NCI-H748 (cell line): Measurements from ENCODE around the gene ZNF484.
"Not testable (repeated sequence)": the region's sequence is repeated elsewhere in the genome, so short reads cannot be mapped to it uniquely, and the experiment has no call there.

ENCODE experiments used
- DNase-seq: peaks from one replicate; lab custom pipeline; 2025; ENCODE audit not compliant: unreplicated experiment; lab: John Stamatoyannopoulos, UW

The ZNF484 gene

DNA sequence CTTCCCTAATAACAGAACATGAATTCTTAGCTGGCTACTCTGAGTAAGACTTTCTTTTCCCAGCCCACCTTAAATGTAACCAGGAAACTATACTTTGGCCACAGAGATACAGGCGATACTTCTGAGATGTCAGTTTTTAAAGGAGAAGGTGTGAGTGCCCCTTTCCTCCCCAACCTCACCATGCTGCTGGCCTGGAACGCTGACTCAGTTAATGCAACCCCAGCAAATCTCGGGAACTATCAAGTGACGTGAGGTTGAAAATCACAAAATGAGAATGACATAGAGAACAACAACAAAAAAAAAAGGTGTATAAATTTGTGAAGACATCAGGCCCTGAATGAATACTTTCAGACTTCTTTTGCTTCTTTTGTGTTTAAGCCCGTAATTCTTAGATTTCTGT lies 13.7 kb downstream of the ZNF484 start:
- DNase-seq, result no peak

DNA sequence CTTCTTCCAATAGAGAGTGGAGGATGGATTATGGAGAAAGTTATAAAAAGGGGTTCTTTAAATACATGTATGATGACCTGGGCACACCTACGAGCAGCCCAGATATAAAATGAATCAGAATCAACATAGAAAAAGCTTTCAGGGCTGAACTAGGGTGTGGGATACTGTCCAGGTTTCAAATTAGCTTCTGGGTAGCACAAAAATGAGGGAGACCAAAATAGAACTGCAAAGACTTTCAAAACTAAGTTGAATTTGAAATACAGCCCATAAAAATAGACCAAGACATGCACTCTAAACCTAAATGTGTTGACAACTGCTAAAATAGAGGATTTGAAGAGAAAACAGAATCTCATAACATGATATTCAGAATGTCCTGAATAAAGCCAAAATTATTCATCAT lies 17.0 kb downstream of the ZNF484 start:
- DNase-seq, result no peak

DNA sequence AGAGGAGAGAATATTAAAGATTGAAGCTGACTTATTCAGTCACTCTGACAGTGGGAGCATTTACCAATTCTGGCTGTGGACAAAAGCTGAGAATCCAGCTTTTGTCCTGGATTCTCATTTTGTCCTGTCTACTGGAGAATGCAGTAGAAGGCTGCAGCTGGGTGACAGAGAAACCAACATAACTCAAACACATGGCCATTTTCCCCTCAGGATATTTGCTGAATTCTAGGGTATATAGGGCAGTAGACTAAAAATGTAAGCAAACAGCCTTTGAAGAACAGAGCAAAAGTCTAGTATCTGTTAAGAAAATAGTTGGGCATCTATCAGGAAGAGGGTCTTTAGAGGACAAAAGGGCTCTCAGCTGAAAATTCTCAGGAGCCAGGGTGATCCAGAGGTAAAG lies 20.6 kb downstream of the ZNF484 start:
- DNase-seq, result no peak

DNA sequence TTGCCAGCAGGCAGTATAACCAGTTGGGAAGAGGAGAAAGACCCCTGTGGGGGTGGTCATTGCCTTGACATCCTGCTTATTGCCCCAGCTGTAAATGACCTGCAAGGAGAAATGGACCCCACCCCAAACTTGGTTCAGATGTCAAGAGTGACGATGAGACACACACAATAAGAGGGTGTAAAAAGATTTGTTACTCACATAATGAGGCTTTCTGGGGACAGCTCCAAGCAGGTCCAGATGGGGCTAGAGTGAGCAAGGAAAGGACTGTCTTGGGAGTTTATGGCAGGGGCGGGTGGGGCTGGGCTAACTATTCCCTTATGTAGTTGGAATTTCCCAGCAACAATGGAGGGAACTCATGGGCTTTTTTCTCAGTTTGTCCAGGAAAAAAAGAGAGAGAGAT lies 24.1 kb downstream of the ZNF484 start:
- no peak for DNase-seq

DNA sequence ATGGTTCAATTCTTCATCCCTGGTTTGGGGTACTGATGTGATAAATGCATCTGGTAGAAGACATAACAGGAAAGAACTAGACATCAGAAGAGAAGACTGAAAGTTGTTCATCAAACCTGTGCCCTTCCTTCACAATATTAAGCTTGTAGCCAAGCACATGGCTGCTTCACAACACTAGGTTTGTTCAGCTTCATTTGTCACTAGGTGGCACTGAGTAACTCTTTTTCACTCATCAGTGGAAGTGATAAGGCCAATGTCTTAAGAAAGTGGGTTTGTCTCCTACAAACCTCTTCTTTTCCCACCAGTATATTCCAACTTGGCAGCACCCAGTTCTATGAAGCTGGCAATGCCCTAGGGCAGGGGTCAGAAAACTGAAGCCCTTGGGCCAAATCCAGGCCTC lies 26.9 kb downstream of the ZNF484 start:
- DNase-seq, result no peak

DNA sequence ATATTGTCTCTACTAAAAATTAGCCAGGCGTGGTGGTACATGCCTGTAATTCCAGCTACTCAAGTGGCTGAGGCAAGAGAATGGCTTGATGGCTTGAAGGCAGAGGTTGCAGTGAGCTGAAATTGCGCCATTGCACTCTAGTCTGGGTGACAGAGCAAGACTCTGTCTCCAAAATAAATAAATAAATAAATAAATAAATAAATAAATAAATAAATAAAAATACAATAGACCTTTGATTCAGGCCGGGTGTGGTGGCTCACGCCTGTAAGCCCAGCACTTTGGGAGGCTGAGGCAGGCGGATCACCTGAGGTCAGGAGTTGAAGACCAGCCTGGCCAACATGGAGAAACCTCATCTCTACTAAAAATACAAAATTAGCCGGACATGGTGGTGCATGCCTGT lies 29.1 kb downstream of the ZNF484 start:
- DNase-seq, result not testable (repeated sequence)

DNA sequence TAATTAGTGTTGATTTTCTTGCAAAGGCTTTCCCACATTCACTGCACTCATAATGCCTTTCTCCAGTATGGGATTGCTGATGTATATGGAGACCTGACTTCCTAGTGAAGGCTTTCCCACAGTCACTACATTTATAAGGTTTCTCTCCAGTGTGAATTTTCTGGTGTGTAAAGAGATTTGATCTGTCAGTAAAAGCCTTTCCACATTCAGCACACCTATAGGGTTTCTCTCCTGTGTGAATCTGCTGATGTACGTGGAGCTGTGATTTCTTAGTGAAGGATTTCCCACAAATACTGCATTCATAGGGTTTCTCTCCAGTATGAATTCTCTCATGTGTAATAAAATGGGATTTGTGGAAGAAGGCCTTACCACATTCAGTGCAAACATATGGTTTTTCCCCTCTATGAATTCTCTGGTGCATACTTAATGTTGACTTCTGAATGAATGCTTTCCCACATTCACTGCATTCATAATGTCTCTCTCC lies 31.1 kb downstream of the ZNF484 start:
- DNase-seq, result no peak

DNA sequence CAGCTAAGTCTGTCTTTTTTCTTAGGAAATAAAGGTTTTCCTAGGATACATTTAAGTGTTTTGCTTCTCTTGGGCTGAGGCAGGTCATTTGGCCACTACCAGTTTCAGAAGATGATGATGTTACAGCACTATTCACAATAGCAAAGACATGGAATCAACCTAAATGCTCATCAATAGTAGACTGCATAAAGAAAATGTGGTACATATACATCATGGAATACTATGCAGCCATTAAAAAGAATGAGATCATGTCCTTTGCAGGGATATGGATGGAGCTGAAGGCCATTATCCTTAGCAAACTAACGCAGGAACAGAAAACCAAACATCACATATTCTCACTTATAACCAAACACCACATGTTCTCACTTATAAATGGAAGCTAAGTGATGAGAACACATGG lies 39.4 kb downstream of the ZNF484 start:
- DNase-seq, result not testable (repeated sequence)

DNA sequence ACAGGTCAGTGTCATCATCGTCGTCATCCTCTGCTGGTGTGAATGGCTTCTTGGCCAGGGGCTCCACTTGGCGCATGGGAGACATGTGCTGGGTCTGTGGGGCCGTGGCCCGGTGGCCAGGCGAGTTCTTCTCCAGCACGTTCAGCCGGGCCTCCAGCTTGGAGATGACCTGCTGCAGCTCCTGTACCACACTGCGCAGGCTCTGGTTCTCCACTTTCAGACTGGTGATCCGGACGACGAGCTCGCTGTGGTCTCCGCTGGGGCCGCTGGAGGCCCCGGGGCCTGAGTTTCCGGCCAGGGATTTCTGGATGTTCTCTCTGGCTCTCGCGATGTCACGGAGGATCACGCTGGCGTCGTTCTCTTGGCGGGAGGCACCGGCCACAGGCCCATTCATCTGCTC lies 40.6 kb downstream of the ZNF484 start:
- DNase-seq, result no peak

DNA sequence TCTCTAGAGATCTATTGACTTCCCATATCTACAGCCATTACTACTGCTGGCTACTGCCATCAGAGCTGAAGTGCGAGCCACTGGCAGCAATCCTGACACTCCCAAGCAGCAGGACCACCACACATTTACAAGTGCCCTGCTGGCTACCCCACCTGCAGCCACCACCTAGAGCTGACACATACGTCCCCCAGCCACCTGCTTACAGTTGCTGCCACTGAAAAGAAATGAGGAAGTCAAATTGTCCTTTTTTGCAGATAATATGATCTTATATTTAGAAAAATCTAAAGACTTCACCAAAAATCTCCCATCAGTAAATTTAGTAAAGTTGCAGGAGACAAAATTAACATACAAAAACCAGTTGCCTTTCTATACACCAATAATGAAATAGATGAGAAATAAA lies 48.4 kb downstream of the ZNF484 start:
- no peak for DNase-seq

DNA sequence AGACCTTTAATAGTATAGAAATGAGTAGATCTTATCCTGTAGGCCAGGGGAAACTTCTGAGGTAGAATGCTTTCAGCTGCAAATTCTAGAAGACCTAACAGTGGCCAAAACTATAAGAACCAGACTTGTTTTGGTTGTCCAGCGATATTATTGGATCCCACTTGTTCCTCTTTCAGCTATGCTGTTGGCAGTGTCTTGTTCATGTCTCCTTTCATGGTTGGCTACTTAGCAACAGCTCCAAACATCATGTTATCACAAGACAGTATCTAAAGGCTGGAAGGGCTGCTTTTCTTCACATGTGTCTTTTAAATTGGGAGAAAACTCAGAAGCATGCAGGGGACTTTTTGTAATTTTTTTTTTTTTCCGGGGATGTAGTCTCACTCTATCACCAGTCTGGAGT lies 52.8 kb downstream of the ZNF484 start:
- not testable (repeated sequence) for DNase-seq

DNA sequence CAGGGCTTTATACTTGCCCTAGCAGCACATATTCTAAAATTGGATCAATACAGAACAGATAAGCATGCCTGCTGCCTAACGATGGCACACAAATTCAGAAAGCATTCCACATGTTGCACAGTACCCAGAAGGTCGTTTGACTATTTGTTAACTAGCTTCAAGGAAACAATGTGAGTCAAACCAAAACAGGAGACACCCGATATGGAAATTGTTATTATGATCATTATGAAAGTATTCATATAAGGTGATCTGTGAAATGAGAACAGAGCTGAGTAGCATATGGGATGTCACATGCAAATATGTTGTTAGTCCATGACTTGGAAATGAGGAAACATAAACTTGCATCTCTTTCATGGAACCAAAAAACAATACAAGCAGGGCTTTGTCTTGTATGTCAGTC lies 56.9 kb downstream of the ZNF484 start:
- no peak for DNase-seq

DNA sequence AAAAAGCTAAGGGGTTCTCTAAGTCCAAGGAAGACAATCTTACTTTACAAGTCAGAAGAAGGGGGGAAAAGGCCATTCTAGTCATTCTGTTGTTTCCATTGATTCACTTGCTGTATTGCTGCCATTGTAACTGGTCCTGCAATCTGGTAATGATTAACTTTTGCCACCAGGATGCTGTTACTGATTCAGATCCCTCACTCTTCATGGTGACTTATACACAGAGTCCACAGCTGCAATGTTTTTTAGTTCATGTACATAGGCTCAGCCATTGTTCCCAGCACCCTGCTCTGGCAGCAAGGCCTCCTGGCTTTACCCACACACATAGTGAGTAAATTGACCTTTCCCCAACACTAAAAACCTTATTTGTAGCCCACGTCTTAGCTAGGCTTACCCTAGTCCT lies 57.9 kb downstream of the ZNF484 start:
- not testable (repeated sequence) for DNase-seq

DNA sequence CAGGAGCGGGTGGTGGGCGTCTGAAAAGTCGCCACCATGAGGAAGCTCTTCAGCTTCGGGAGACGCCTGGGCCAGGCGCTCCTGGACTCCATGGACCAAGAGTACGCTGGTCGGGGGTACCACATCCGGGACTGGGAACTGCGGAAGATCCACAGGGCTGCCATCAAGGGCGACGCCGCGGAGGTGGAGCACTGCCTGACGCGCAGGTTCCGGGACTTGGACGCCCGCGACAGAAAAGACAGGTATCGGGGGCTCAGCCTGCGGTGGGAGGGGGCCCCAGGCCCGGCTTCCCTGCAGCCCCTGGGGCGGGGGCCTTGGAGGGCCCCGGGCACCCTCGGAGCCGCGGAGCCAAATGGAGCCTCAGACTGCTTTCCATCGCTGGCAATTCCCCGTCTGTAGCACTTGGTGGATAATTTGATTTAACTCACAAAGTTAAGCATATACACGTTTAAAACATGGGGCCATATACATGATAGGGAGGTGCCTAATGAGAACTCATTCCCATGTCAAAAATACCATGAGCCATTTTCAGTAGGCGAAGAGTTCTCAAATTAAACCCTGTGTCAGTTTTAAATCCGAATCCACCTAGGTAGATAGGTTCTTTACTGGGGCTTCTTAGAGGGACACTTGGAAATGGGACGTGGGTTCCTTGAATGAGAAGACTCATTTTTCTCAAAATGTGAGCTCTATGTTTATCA lies 68.1 kb downstream of the ZNF484 start:
- peak; percentile 58 for DNase-seq

DNA sequence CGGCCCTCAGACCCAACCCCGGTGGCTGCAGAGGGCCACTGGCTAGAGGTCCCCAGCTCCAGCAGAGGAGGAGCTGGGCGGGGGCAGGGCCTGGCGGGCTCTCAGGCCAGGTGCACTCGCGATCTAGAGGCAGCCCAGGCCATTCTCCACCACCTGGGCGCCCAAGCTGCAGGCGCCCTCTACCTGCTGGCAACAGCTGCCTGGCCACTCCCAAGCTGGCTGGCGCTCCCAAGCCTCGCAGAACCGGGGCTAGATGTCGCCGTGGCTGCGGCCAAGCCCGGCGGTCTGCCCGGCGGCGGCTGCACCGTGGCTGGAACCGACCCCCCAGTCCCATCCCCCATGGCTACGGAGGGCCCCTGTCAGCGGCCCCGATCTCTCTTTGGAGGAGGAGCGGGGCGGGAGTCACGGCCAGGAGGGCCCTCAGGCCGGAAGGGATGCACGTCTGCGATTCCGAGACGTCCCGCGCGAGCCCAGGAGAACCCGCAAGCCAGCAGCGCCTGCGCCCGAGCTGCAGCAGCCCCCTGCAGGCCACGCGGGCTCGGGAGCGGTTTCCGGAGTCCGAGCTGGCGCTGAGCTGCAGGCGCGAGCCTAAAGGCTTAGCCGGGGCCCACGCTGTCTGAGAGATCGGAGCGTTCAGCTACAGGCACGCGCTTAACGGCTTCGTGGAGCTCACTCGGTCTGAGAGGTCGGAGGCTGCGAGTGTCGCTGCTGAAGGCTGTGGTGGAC lies 68.9 kb downstream of the ZNF484 start:
- peak; percentile 94 for DNase-seq

DNA sequence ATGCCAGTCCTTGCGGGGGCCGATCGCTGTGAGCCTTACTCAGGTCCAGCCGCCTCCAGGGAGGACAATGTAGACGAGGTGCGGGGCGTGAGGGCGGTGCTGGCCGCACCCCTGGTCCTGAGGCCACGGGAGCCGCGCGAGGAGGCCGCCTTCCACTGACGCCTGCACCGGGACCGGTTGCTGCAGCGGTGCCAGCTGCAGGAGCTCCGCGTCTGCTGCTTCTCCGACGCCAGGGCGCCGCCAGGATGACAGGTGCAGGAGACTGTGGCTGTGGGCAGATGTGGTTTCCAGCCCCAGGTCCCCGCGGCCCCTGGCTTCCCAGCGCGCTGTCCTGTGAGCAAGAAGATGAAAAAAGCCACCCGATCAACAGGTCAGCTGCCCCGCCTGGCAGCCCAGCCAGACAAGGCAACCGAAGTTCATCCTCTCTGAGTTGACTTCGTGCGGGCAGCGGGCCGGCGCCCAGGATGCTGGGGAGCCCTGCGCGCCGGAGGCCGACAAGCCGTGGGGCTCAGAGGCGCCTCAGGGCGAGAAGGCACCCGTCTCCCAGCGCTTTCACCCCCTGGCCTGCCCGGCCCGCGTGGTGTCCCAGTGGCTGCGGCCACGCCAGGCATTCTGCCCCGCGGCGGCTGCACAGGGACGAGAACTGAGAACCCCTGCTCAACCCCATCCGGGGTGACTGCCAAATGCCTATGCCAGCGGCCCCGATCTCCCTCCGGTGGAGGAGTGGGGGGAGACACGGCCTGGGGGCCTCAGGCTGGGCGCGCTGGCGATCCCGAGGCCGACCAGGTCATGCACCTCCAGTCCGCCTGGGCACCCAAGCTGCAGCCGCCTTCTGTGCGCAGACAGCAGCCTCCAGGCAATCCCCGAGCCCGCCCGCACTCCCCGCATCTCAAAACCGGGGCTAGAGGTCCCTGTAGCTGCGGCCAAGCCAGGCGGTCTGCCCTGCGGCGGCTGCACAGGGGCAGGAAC lies 69.8 kb downstream of the ZNF484 start:
- peak; percentile 77 for DNase-seq

DNA sequence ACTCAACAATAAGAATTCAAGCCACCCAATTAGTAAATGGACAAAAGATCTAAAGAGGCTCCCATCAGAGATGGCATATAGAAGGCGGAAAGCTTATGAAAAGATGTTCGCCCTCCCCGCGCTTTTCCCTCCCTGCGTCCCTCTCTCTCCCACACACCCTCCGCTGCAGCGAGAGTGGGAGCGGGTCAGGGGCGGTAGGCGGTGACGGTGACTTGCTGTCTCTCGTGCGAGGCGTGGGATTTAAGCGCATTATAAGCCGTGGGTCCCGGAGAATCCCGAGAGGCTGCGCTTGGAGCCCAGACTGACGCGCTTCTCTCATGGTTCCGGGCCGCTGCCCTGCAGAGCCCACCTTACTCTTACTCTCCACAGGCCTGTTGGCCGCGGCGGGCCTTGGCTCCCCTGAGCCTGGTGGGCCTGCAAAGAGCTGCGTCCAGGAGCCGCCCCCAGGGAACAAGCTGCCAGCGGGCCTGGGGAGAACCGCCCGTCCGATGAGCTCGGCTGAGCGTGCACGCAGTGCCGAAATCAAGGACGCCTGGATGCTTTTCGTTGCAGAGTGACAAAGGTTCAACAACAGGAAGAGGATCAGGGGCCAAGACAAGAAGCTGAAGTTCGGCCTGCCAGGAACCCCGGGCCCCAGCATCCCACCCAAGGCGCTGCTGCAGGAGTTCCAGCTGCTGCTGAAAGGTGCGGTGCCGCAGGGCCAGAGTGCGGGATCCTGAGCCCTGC lies 70.6 kb downstream of the ZNF484 start:
- DNase-seq, result peak; percentile 36

DNA sequence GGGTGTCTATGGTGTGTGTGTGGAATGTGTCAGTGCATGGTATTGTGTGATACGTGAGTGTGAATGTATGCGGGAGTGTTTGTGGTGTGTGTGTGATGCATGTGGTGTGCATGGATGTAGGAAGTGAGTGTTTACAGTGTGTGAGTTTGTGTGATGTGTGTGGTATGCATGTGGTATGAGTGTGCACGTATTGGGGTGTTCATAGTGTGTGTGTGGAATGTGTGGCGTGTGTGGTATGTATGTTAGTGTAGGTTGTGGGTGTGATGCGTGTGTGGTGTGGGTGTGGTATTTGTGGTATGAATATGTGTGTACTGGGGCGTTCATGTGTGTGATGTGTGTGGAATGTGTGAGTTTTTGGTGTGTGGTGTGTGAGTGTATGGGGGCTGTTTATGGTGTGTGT lies 73.1 kb downstream of the ZNF484 start:
- DNase-seq, result no peak

DNA sequence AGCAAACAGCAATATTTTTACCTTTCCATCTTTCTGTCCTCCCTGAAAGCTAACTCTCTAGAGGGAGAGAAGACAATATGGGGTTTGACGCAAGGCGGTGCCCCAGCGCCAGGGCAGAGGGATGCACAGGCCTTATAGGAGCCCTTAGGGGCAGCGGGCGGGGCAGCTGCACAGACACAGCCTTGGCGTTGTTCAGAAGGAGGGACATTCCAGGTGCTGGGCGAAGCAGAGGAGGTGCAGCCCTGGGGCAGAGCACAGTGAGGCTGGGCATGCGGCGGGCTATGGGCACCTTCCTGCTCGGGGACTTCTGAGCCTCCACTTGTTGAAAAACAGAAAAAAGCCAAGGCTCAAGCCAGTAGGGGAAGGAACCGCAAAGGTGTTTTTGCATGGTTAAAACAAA lies 79.5 kb downstream of the ZNF484 start:
- peak; percentile 18 for DNase-seq

DNA sequence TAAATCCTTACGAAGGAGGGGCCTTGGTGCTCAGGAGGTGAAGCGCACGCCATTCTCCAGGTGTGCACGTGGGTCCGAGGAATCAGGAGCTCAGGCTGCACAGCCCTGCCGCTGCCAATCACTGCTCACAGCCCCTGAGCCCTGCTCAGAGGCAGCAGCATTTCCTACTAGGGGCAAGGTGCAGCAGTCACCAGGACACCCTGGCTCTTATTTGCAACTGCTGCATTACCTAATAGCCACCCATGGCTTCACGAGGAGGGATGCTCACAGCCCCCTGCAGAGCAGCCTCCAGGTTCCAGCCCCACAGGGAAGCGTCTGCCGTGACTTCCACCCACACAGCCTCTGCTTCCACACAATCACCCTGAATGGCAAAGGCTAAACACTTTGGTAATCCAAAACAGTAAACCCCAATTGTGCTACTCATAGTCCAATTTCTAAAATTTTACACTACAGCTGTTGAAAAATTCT lies 81.5 kb downstream of the ZNF484 start:
- DNase-seq, result not testable (repeated sequence)
